Measurements from ENCODE around the gene SSBP3.

- TF ChIP-seq EZH2 (IDR thresholded peaks at IDR 0.05) (no peak), POLR2AphosphoS5 (IDR thresholded peaks at IDR 0.05; ENCODE audit: borderline replicate concordance, low read depth, low read length) (no peak)
Measured at GRCh38 chr1:54265126-54265525, 141.1 kb downstream of the SSBP3 start.
